ENCODE results near the gene NR1I3.
"Not testable (repeated sequence)": the region's sequence is repeated elsewhere in the genome, so short reads cannot be mapped to it uniquely, and the experiment has no call there.

The NR1I3 gene

GRCh38 chr1:161244888-161245287 lies 6.9 kb upstream of the NR1I3 start:
- no peak for DNase-seq

GRCh38 chr1:161242313-161242712 lies 4.3 kb upstream of the NR1I3 start:
- no peak for DNase-seq

- DNase-seq, result no peak
Measured at GRCh38 chr1:161241682-161242081, 3.7 kb upstream of the NR1I3 start.

GRCh38 chr1:161235957-161236775 lies 1.8 kb downstream of the NR1I3 start:
- DNase-seq, result no peak

- no peak for DNase-seq
Measured at GRCh38 chr1:161233102-161233501, 4.9 kb downstream of the NR1I3 start.

- DNase-seq, result no peak
Measured at GRCh38 chr1:161230762-161231161, 7.2 kb downstream of the NR1I3 start.

- DNase-seq, result no peak
Measured at GRCh38 chr1:161229896-161230295, 8.1 kb downstream of the NR1I3 start.

GRCh38 chr1:161228032-161228431 lies 10.0 kb downstream of the NR1I3 start:
- no peak for DNase-seq

GRCh38 chr1:161227196-161227871 lies 10.7 kb downstream of the NR1I3 start:
- peak; percentile 94 to 95 for DNase-seq

- no peak for DNase-seq
Measured at GRCh38 chr1:161226759-161227158, 11.2 kb downstream of the NR1I3 start.

GRCh38 chr1:161226320-161226711 lies 11.7 kb downstream of the NR1I3 start:
- DNase-seq, result peak in 1 of 2 experiments; percentile 18

- DNase-seq, result peak; percentile 85 to 90
Measured at GRCh38 chr1:161225534-161226319, 12.3 kb downstream of the NR1I3 start, which contains the start of gene TOMM40L. Gene TOMM40L (plus strand): TSS chr1:161226060. CDS start chr1:161226490, 430 bp downstream.

- DNase-seq, result no peak
Measured at GRCh38 chr1:161225178-161225533, 12.8 kb downstream of the NR1I3 start.

GRCh38 chr1:161224695-161225087 lies 13.3 kb downstream of the NR1I3 start:
- not testable (repeated sequence) for DNase-seq

GRCh38 chr1:161223805-161224694 lies 14.0 kb downstream of the NR1I3 start:
- no peak for DNase-seq

- DNase-seq, result no peak
Measured at GRCh38 chr1:161222175-161223019, 15.6 kb downstream of the NR1I3 start.

GRCh38 chr1:161220002-161220401 lies 18.0 kb downstream of the NR1I3 start:
- no peak for DNase-seq

GRCh38 chr1:161219078-161219892 lies 18.7 kb downstream of the NR1I3 start:
- no peak for DNase-seq

GRCh38 chr1:161218301-161219077 lies 19.5 kb downstream of the NR1I3 start:
- DNase-seq, result no peak

- DNase-seq, result no peak
Measured at GRCh38 chr1:161217831-161218230, 20.2 kb downstream of the NR1I3 start.

Measured in activated CD4-positive, alpha-beta T cell treated with anti-CD3 and anti-CD28 coated beads, Interleukin-2, amount 50 U/mL, for 48 hours (primary cell).